Measurements from ENCODE around the gene APOA5.

Gene APOA5

GRCh38 chr11:116750070-116750718, 41.5 kb downstream of the APOA5 start:
- in situ Hi-C loops (cut with MboI; ENCODE audit: low sequenced_read_pairs, unreplicated experiment): no loop called here
- DNase-seq (ENCODE audit: low spot score): no peak
- TF ChIP-seq CTCF (IDR thresholded peaks at IDR 0.05; ENCODE audit: borderline replicate concordance, control extremely low read depth, extremely low read depth, insufficient read depth, missing control alignments): no peak

DNA sequence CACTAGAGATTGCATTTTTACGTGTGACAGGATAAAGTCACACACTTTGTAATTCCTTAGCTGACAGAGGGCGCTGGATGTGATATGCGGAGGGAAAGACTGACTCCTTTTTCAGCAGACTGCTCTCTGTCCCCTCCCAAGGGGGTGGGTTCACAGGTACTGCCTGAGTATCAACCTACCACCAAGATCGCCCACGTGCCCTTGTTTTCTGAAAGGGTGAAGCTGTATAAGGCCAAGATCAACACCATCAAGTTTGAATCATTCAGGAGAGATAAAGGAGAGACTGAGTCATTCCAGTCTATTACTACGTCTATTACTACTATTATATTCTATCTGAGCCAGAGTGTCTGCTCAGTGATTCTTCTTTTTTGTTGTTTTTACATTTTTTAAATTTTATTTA, 49.6 kb downstream of the APOA5 start:
- DNase-seq (ENCODE audit: low spot score): no peak

DNA sequence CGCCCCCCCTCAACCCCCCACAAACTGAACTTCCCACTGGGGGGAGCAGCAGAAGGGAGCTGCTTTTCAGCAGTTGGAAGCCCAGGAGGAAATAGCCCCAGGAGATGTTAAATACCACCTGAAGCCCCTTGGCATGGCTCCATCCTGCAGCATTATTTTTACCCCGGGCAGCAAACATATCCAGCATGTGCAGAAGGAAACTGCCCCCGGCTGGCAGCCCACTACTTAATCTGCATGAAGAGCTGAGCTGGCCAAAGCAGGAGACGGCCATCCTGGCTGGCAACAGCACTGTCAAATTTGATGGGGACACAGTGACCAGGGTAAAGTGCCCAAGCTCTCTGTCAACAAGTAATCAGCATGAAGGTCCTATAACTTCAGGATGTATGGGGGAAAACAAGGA, 50.9 kb downstream of the APOA5 start:
- in situ Hi-C loops (cut with MboI; ENCODE audit: low sequenced_read_pairs, unreplicated experiment): no loop called here
- no peak for TF ChIP-seq CTCF (IDR thresholded peaks at IDR 0.05; ENCODE audit: borderline replicate concordance, control extremely low read depth, extremely low read depth, insufficient read depth, missing control alignments)
- DNase-seq (ENCODE audit: low spot score): no peak

More for the DNA sequence above, 49.6 kb downstream of the APOA5 start:
- no peak for TF ChIP-seq CTCF (IDR thresholded peaks at IDR 0.05; ENCODE audit: borderline replicate concordance, control extremely low read depth, extremely low read depth, insufficient read depth, missing control alignments)
- in situ Hi-C loops (cut with MboI; ENCODE audit: low sequenced_read_pairs, unreplicated experiment): no loop called here

Data from GM13976 (cell line).